AG09309 (cell line): ENCODE data around the gene COL1A1.
A peak's percentile ranks its signal among the peaks of the same experiment; 100 is the strongest.

Experiments used
- DNase-seq: peaks from one replicate; pipeline ENCODE4 v3.0.0-alpha.2; 2010; ENCODE audit warnings: low read depth
- H3K4me3 ChIP-seq: 2 replicates; pipeline ENCODE4 v1.5.1; 2011; ENCODE audit warnings: mild to moderate bottlenecking, low read depth, low read length, moderate library complexity; ENCODE audit not compliant: control insufficient read depth
- CTCF ChIP-seq: IDR thresholded peaks from 2 replicates; pipeline ENCODE4 v1.5.1; 2011; ENCODE audit warnings: mild to moderate bottlenecking, low read depth, low read length, inconsistent platforms; ENCODE audit not compliant: insufficient read depth, control insufficient read depth; ENCODE audit errors: missing control alignments

The COL1A1 gene

GRCh38 chr17:50144845-50145531, 56.4 kb downstream of the COL1A1 start:
- TF ChIP-seq CTCF = no peak
- H3K4me3 ChIP-seq = no peak overlapping the region
- DNase-seq = no peak

- no peak for DNase-seq
- TF ChIP-seq CTCF = no peak
- no peak overlapping the region for H3K4me3 ChIP-seq
Measured at GRCh38 chr17:50144355-50144754, 57.1 kb downstream of the COL1A1 start.

- no peak overlapping the region for H3K4me3 ChIP-seq
- DNase-seq = no peak
- no peak for TF ChIP-seq CTCF
Measured at GRCh38 chr17:50143461-50144176, 57.8 kb downstream of the COL1A1 start.

- no peak overlapping the region for H3K4me3 ChIP-seq
- DNase-seq = no peak
- no peak for TF ChIP-seq CTCF
Measured at GRCh38 chr17:50141745-50142110, 59.7 kb downstream of the COL1A1 start.

GRCh38 chr17:50141026-50141744, 60.2 kb downstream of the COL1A1 start:
- no peak overlapping the region for H3K4me3 ChIP-seq
- TF ChIP-seq CTCF = no peak
- no peak for DNase-seq

GRCh38 chr17:50139950-50140885, 61.2 kb downstream of the COL1A1 start:
- peak; percentile 89 for TF ChIP-seq CTCF
- no peak overlapping the region for H3K4me3 ChIP-seq
- no peak for DNase-seq
